HEK293T (cell line): ENCODE data around the gene AGMO.

Experiments
- CTCF ChIA-PET: fragments of 350-600 bp; formaldehyde crosslinking; extraction: SDS; loops from one replicate; lab custom pipeline; 2021; ENCODE audit warnings: antibody characterized with exemption, inconsistent platforms; lab: Yijun Ruan, JAX
- POLR2A ChIA-PET: fragments of 350-600 bp; formaldehyde crosslinking; extraction: SDS; loops from one replicate; lab custom pipeline; 2020; ENCODE audit warnings: antibody characterized with exemption, inconsistent platforms; lab: Yijun Ruan, JAX
- DNase-seq: peaks from one replicate; pipeline ENCODE4 v3.0.0; 2012; ENCODE audit warnings: mixed read lengths; ENCODE audit errors: extremely low spot score
- ARNT ChIP-seq: fragments of 450-650 bp; IDR thresholded peaks from 2 replicates; pipeline ENCODE4 v1.6.1; 2017; ENCODE audit warnings: mild to moderate bottlenecking
- BHLHE40 ChIP-seq: fragments of 450-650 bp; IDR thresholded peaks from 2 replicates; pipeline ENCODE4 v1.6.1; 2016; ENCODE audit warnings: mild to moderate bottlenecking, moderate library complexity, borderline replicate concordance
- CTBP1 ChIP-seq: fragments of 450-650 bp; IDR thresholded peaks from 2 replicates; pipeline ENCODE4 v1.6.1; 2016; ENCODE audit warnings: borderline replicate concordance
- ELF4 ChIP-seq: fragments of 450-650 bp; IDR thresholded peaks from 2 replicates; pipeline ENCODE4 v1.6.1; 2017; ENCODE audit warnings: antibody characterized with exemption
- FOXA1 ChIP-seq: fragments of 450-650 bp; IDR thresholded peaks from 2 replicates; pipeline ENCODE4 v1.6.1; 2016; ENCODE audit warnings: mild to moderate bottlenecking
- FOXK2 ChIP-seq: fragments of 450-650 bp; IDR thresholded peaks from 2 replicates; pipeline ENCODE4 v1.6.1; 2016; ENCODE audit warnings: mild to moderate bottlenecking
- FOXM1 ChIP-seq: fragments of 450-650 bp; IDR thresholded peaks from 2 replicates; pipeline ENCODE4 v1.6.1; 2017; ENCODE audit warnings: mild to moderate bottlenecking, borderline replicate concordance
- HDGF ChIP-seq: fragments of 450-650 bp; IDR thresholded peaks from 2 replicates; pipeline ENCODE4 v1.6.1; 2017; ENCODE audit warnings: antibody characterized with exemption, borderline replicate concordance
- L3MBTL2 ChIP-seq: fragments of 450-650 bp; conservative IDR thresholded peaks from 2 replicates; pipeline ENCODE4 v1.6.1; 2016; ENCODE audit warnings: mild to moderate bottlenecking
- LEF1 ChIP-seq: fragments of 450-650 bp; IDR thresholded peaks from 2 replicates; pipeline ENCODE4 v1.6.1; 2017; ENCODE audit warnings: mild to moderate bottlenecking, borderline replicate concordance
- NFRKB ChIP-seq: fragments of 450-650 bp; IDR thresholded peaks from 2 replicates; pipeline ENCODE4 v1.6.1; 2016; ENCODE audit warnings: mild to moderate bottlenecking, moderate library complexity
- PKNOX1 ChIP-seq: fragments of 450-650 bp; IDR thresholded peaks from 2 replicates; pipeline ENCODE4 v1.6.1; 2016
- SP1 ChIP-seq: fragments of 450-650 bp; IDR thresholded peaks from 2 replicates; pipeline ENCODE4 v1.6.1; 2017
- SUZ12 ChIP-seq: fragments of 450-650 bp; IDR thresholded peaks from 2 replicates; pipeline ENCODE4 v1.6.1; 2016; ENCODE audit warnings: mild to moderate bottlenecking
- TARDBP ChIP-seq: fragments of 450-650 bp; IDR thresholded peaks from 2 replicates; pipeline ENCODE4 v1.6.1; 2016
- ZNF384 ChIP-seq: fragments of 450-650 bp; IDR thresholded peaks from 2 replicates; pipeline ENCODE4 v1.6.1; 2016

Gene AGMO

GRCh38 chr7:15446280-15446679, 115.5 kb downstream of the AGMO start:
- TF ChIP-seq FOXK2: no peak
- no peak for TF ChIP-seq SUZ12
- no peak for TF ChIP-seq TARDBP
- no peak for TF ChIP-seq SP1
- TF ChIP-seq CTBP1: no peak
- TF ChIP-seq NFRKB: no peak
- TF ChIP-seq FOXM1: no peak
- TF ChIP-seq ARNT: no peak
- no peak for TF ChIP-seq PKNOX1
- TF ChIP-seq LEF1: no peak
- TF ChIP-seq HDGF: no peak
- no peak for TF ChIP-seq ELF4
- no peak for TF ChIP-seq ZNF384
- no peak for TF ChIP-seq BHLHE40
- no peak for TF ChIP-seq L3MBTL2
- ChIA-PET CTCF (no interaction called here), POLR2A (no interaction called here)
- DNase-seq: no peak

- CTCF ChIA-PET: no interaction called here
- no peak for DNase-seq
- POLR2A ChIA-PET: no interaction called here
- TF ChIP-seq CTBP1 (no peak), FOXM1 (no peak), HDGF (no peak), FOXA1 (no peak), ZNF384 (no peak), ARNT (no peak), PKNOX1 (no peak), L3MBTL2 (no peak), FOXK2 (no peak), SP1 (no peak), TARDBP (no peak), SUZ12 (no peak), NFRKB (no peak), BHLHE40 (no peak), LEF1 (no peak), ELF4 (no peak)
These were observed 119.9 kb downstream of the AGMO start for GRCh38 chr7:15441915-15442314.

- DNase-seq: no peak
- CTCF ChIA-PET: no interaction called here
- POLR2A ChIA-PET: no interaction called here
- TF ChIP-seq FOXM1 (no peak), SUZ12 (no peak), ELF4 (no peak), FOXK2 (no peak), ARNT (no peak), CTBP1 (no peak), SP1 (no peak)
These were observed 121.3 kb downstream of the AGMO start for GRCh38 chr7:15440482-15440881.

GRCh38 chr7:15439853-15440252, 122.0 kb downstream of the AGMO start:
- TF ChIP-seq HDGF (no peak), TARDBP (no peak), FOXM1 (no peak), FOXK2 (no peak), NFRKB (no peak), LEF1 (no peak), SP1 (no peak), L3MBTL2 (no peak), ZNF384 (no peak), ELF4 (no peak), CTBP1 (no peak), PKNOX1 (no peak), ARNT (no peak), SUZ12 (no peak), FOXA1 (no peak)
- POLR2A ChIA-PET: no interaction called here
- DNase-seq: no peak
- CTCF ChIA-PET: no interaction called here

GRCh38 chr7:15433151-15433550, 128.7 kb downstream of the AGMO start:
- ChIA-PET CTCF (no interaction called here), POLR2A (no interaction called here)
- no peak for TF ChIP-seq ARNT
- no peak for TF ChIP-seq LEF1
- no peak for DNase-seq

GRCh38 chr7:15430911-15431310, 130.9 kb downstream of the AGMO start:
- POLR2A ChIA-PET: no interaction called here
- DNase-seq: no peak
- TF ChIP-seq FOXM1 (no peak), ZNF384 (no peak), HDGF (no peak), CTBP1 (no peak), ARNT (no peak), BHLHE40 (no peak)
- CTCF ChIA-PET: no interaction called here

- CTCF ChIA-PET: no interaction called here
- no peak for TF ChIP-seq FOXK2
- TF ChIP-seq NFRKB: no peak
- no peak for TF ChIP-seq FOXA1
- no peak for TF ChIP-seq SP1
- no peak for TF ChIP-seq HDGF
- TF ChIP-seq TARDBP: no peak
- TF ChIP-seq ZNF384: no peak
- TF ChIP-seq SUZ12: no peak
- no peak for TF ChIP-seq L3MBTL2
- TF ChIP-seq PKNOX1: no peak
- no peak for TF ChIP-seq ELF4
- no peak for TF ChIP-seq BHLHE40
- TF ChIP-seq ARNT: no peak
- no peak for TF ChIP-seq LEF1
- no peak for TF ChIP-seq CTBP1
- TF ChIP-seq FOXM1: no peak
- DNase-seq: no peak
- POLR2A ChIA-PET: no interaction called here
These were observed 131.6 kb downstream of the AGMO start for GRCh38 chr7:15430191-15430590.
